HFF-Myc (cell line): ENCODE results near the gene SPATA31E1.
"Not testable (repeated sequence)": the region's sequence is repeated elsewhere in the genome, so short reads cannot be mapped to it uniquely, and the experiment has no call there.

ENCODE experiments used
- DNase-seq: peaks from one replicate; pipeline ENCODE4 v3.0.0-alpha.2; 2011; ENCODE audit warnings: low read depth; ENCODE audit errors: extremely low read depth
- H3K4me3 ChIP-seq: replicated peaks from 2 replicates; pipeline ENCODE4 v1.5.1; 2011; ENCODE audit warnings: low read depth, mild to moderate bottlenecking, control low read depth, low read length
- TF ChIP-seq, protein P1 (sequence below): IDR thresholded peaks from 2 replicates; pipeline ENCODE4 v1.5.1; 2012; ENCODE audit warnings: mild to moderate bottlenecking, low read depth, low read length, control low read depth; ENCODE audit errors: missing control alignments

SPATA31E1 gene

DNA sequence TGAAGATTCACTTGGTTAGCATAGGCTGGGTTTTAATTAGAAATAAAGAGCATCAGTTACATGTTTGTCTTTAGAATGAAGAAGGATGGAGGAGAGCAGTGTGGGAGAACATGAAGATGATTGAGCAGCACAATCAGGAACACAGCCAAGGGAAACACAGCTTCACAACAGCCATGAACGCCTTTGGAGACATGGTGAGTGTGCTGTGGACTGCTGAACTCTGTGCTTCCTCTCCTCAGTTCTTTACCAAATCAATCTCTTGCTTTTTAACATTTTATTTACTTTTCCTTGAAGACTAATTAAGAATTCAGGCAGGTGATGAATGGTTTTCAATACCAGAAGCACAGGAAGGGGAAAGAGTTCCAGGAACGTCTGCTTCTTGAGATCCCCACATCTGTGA, 38.2 kb upstream of the SPATA31E1 start:
- TF ChIP-seq, protein P1, sequence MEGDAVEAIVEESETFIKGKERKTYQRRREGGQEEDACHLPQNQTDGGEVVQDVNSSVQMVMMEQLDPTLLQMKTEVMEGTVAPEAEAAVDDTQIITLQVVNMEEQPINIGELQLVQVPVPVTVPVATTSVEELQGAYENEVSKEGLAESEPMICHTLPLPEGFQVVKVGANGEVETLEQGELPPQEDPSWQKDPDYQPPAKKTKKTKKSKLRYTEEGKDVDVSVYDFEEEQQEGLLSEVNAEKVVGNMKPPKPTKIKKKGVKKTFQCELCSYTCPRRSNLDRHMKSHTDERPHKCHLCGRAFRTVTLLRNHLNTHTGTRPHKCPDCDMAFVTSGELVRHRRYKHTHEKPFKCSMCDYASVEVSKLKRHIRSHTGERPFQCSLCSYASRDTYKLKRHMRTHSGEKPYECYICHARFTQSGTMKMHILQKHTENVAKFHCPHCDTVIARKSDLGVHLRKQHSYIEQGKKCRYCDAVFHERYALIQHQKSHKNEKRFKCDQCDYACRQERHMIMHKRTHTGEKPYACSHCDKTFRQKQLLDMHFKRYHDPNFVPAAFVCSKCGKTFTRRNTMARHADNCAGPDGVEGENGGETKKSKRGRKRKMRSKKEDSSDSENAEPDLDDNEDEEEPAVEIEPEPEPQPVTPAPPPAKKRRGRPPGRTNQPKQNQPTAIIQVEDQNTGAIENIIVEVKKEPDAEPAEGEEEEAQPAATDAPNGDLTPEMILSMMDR: no peak
- DNase-seq: no peak
- H3K4me3 ChIP-seq: no peak overlapping the region

- DNase-seq, H3K4me3 ChIP-seq: not testable (repeated sequence)
Measured at GRCh38 chr9:87847817-87848216, 34.9 kb upstream of the SPATA31E1 start.

GRCh38 chr9:87849144-87849758, 33.4 kb upstream of the SPATA31E1 start:
- TF ChIP-seq, protein P1: no peak
- DNase-seq: no peak
- H3K4me3 ChIP-seq: no peak overlapping the region

DNA sequence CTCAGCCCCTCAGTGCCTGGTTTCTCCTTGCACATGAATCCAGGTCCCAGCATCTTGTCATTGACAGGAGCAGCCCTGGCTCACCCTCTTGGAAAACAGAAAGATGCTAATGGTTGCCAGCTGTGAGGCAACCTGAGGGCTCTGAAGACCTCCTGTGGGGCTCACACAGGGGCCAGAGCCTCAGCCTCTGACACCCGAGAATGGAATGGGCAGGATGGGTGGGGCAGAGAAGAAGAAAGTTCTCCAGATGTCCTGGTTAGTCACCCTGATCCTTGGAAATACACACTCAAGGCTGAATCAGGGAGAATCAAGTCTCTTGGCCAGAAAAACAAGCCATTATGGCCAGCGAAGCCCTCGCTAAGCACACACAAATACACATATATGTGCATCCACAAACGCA, 32.3 kb upstream of the SPATA31E1 start:
- TF ChIP-seq, protein P1: no peak
- peak; percentile 55 for DNase-seq
- no peak overlapping the region for H3K4me3 ChIP-seq

DNA sequence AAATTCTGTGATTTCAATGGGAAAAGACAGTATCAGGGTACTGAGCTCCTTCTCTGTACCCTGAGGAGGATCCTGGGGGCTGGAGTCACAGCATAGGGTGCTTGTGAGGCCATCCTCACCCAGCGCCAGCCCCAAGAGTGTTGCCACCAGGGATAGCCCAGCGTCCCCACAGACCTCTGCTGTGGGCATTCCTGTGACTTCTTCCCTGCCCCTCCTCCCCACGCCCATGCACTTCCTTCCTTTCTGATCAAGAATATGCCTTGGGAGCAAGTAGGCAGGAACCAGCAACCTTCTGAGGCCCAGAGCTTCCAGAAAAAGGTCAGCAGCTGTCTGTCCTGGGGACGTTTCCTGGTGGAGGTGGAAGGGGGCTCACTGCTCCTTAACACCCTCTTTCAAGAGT, 31.5 kb upstream of the SPATA31E1 start:
- DNase-seq, H3K4me3 ChIP-seq: not testable (repeated sequence)

GRCh38 chr9:87853302-87853701, 29.4 kb upstream of the SPATA31E1 start:
- TF ChIP-seq, protein P1: no peak
- DNase-seq: no peak
- H3K4me3 ChIP-seq: no peak overlapping the region

GRCh38 chr9:87853876-87854579, 28.6 kb upstream of the SPATA31E1 start:
- DNase-seq: no peak
- H3K4me3 ChIP-seq: no peak overlapping the region
- TF ChIP-seq, protein P1: no peak

DNA sequence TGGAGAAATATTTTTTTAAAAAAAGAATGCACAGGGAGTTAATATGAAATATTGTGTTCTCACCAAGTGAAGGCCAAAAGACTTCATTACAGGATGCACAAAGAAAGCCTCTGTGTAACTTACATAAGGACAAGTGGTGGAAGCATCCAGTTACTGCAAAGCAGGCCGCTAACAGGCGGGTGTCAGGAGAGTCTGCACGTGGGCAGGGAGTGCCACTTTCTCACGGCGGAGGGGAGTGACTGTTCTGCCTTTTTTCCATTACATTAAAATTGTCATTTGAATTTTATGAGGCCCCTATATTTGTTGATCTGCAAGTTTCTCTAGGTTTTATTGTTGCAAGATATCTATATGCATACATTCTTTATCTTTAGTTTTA, 28.1 kb upstream of the SPATA31E1 start:
- TF ChIP-seq, protein P1: no peak
- H3K4me3 ChIP-seq: no peak overlapping the region
- DNase-seq: no peak
